Left ventricle myocardium inferior (tissue), 1 donor: ENCODE measurements around the gene FAM83E. TPM values are rescaled to one million over a fixed set of nuclear protein-coding genes. Genes with fewer than 3 reads are reported as not detected.

ENCODE experiments used
- DNase-seq: peaks from one replicate; pipeline ENCODE4 v3.0.0-alpha.2; 2020
- H3K27ac ChIP-seq: fragments of 200-600 bp; replicated peaks from 2 replicates; pipeline ENCODE4 v1.8.0; 2021
- H3K27me3 ChIP-seq: fragments of 200-600 bp; 2 replicates; pipeline ENCODE4 v1.8.0; 2021; ENCODE audit warnings: low read depth
- H3K36me3 ChIP-seq: fragments of 200-600 bp; 2 replicates; pipeline ENCODE4 v1.8.0; 2021
- H3K4me1 ChIP-seq: fragments of 200-600 bp; 2 replicates; pipeline ENCODE4 v1.8.0; 2021
- H3K4me3 ChIP-seq: fragments of 200-600 bp; 2 replicates; pipeline ENCODE4 v1.8.0; 2021; ENCODE audit warnings: mild to moderate bottlenecking, moderate library complexity
- H3K9me3 ChIP-seq: fragments of 200-600 bp; replicated peaks from 2 replicates; pipeline ENCODE4 v1.8.0; 2021
- CTCF ChIP-seq: fragments of 200-600 bp; IDR thresholded peaks from 2 replicates; pipeline ENCODE4 v1.8.0; 2021; ENCODE audit warnings: antibody characterized with exemption, mild to moderate bottlenecking, borderline replicate concordance
- intact Hi-C: fragments of 100-400 bp; cut with micrococcal nuclease; formaldehyde crosslinking; loops from one replicate; pipeline ENCODE4 v1.11.0; 2022
- total RNA-seq: library from RNA; stranded (reverse); fragmentation: NEBNext Ultra II Directional; extraction: Animal tissue kit (Norgen Biotek cat#: 25700); gene quantifications from one replicate; pipeline ENCODE4 v1.2.1, GENCODE V29; 2021
- donor health status: DM: no; HTN: yes; CAD: no; lungs with severe emphysema.

FAM83E gene
- total RNA-seq, 1 donor from 2014 or later, result not detected

DNA sequence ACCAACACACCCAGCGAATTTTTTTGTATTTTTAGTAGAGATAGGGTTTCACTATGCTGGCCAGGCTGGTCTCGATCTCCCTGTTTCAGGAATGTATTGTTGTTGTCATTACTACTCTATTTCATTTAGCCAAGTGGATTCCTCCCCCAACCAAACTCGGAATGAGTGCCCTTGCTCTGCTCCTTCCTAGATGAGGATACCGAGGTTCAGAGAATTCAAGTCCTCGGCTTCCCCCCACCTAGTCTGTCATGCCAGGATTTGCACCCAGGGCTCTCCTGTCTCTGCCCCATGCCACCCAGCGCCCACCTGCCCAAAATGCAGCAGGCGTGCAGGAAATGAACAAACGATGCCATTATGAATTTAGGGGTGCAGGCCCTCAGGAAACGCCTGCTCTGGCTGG is 11.9 kb downstream of the FAM83E start:
- Histone ChIP-seq H3K4me3 (no peak overlapping the region), H3K36me3 (no peaks in the 10 kb centered on the region), H3K9me3 (no peaks in the 10 kb centered on the region), H3K27ac (no peak overlapping the region), H3K4me1 (no peaks in the 10 kb centered on the region), H3K27me3 (peaks cover 31% of the 10 kb centered on the region)
- TF ChIP-seq CTCF, result no peak
- no peak for DNase-seq
- intact Hi-C loops, result no loop called here

DNA sequence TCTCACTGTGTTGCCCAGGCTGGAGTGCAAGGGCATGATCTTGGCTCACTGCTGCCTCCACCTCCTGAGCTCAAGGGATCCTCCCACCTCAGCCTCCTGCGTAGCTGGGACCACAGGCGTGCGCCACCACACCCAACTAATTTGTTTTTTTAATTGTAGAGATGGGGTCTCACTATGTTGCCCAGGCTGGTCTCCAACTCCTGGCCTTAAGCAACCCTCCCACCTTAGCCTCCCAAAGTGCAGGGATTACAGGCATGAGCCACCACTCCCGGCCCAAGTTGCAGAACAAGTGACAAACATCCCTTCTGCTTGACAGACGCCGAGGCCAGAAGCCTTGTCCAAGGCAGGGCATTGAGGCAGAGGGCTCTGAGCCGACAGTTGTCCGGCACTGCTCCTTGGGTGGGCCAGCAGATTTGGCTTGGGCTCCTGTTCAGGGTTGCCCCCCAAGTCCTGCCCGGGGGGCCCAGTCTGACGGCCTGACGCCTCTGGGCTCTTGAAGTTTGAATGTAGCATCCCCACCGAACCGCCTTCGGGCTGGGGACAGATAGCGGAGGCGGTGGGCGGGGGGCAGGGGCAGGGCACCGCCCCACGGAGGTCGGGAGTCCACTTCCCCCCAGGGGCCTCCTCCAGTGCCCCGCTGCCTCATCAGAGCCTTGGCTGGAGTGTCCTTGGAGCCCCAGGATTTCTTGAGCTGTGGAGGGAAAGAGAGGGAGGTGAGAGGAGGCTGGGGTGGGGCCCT is 14.0 kb downstream of the FAM83E start:
- peaks cover 35% of the 10 kb centered on the region for H3K27me3 ChIP-seq
- TF ChIP-seq CTCF, result no peak
- intact Hi-C loops, result no loop called here
- H3K9me3 ChIP-seq, result no peaks in the 10 kb centered on the region
- no peaks in the 10 kb centered on the region for H3K4me1 ChIP-seq
- H3K27ac ChIP-seq, result no peak overlapping the region
- DNase-seq, result no peak
- H3K4me3 ChIP-seq, result no peak overlapping the region
- no peaks in the 10 kb centered on the region for H3K36me3 ChIP-seq

DNA sequence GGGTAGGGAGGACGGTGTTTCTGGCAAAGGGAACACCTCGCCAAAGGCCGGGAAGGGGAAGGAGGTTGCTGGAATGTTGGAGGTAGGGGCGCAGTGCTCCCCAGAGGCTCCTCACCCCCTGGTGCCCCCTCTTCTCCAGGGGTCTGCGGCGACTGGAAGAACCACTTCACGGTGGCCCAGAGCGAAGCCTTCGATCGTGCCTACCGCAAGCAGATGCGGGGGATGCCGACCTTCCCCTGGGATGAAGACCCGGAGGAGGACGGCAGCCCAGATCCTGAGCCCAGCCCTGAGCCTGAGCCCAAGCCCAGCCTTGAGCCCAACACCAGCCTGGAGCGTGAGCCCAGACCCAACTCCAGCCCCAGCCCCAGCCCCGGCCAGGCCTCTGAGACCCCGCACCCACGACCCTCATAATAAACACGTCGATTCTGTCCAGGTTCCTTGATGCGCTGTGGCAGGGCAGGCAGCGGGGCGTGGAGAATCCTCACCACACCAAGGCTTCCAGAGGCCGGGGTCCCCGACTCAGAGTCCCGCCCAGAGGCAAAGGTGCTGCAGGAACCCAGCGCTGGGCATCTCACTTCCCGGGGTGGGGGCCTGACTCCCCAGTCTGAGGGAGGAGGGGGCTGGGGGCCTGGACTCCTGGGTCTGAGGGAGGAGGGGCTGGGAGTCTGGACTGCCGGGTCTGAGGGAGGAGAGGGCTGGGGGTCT is 15.7 kb downstream of the FAM83E start:
- H3K4me1 ChIP-seq, result no peaks in the 10 kb centered on the region
- H3K27me3 ChIP-seq, result peaks cover 35% of the 10 kb centered on the region
- H3K36me3 ChIP-seq, result no peaks in the 10 kb centered on the region
- no peaks in the 10 kb centered on the region for H3K9me3 ChIP-seq
- H3K4me3 ChIP-seq, result no peak overlapping the region
- no peak for TF ChIP-seq CTCF
- H3K27ac ChIP-seq, result no peak overlapping the region
- intact Hi-C loops, result no loop called here
- no peak for DNase-seq

GRCh38 chr19:48596679-48597465 is 18.0 kb downstream of the FAM83E start:
- DNase-seq, result no peak
- H3K27me3 ChIP-seq, result peaks cover 35% of the 10 kb centered on the region
- H3K36me3 ChIP-seq, result no peaks in the 10 kb centered on the region
- H3K4me1 ChIP-seq, result no peaks in the 10 kb centered on the region
- intact Hi-C loops, result no loop called here
- no peaks in the 10 kb centered on the region for H3K9me3 ChIP-seq
- no peak for TF ChIP-seq CTCF
- H3K4me3 ChIP-seq, result no peak overlapping the region
- no peak overlapping the region for H3K27ac ChIP-seq

- Histone ChIP-seq H3K4me3 (no peak overlapping the region), H3K9me3 (no peaks in the 10 kb centered on the region), H3K36me3 (no peaks in the 10 kb centered on the region), H3K27me3 (peaks cover 32% of the 10 kb centered on the region), H3K27ac (no peak overlapping the region), H3K4me1 (no peaks in the 10 kb centered on the region)
- no peak for DNase-seq
- TF ChIP-seq CTCF, result no peak
- intact Hi-C loops, result no loop called here
Measured at GRCh38 chr19:48596237-48596636, 18.6 kb downstream of the FAM83E start.
